ENCODE data around the gene MBP.

MBP gene

DNA sequence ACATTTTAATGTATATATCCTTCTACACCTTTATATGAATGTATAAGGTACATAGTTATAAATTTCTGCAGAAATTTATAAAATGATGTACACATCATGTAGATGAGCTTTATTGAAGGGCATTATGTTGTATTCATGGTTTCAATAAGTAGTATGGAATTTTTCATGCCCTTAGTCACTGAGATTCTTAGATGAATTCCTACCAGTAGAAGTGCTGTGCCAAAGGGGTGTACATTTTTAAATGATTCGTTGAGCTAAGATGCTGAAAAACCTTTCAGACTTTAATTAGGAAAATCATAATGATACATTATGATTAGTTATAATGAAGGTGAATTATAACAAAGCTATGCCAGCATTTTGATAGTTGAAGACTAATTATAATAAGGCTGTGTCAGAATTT lies 195.0 kb downstream of the MBP start:
- DNase-seq, result no peak
- in situ Hi-C loops (cut with HindIII; ENCODE audit: low pct_ligation_motif_present, low sequenced_read_pairs), result no loop called here
- H3K27me3 ChIP-seq (replicated peaks), result no peaks in the 10 kb centered on the region
- H3K27ac ChIP-seq, result no peak overlapping the region
- no peak overlapping the region for H3K4me3 ChIP-seq (ENCODE audit: low read depth, low read length)
- TF ChIP-seq, protein P1, sequence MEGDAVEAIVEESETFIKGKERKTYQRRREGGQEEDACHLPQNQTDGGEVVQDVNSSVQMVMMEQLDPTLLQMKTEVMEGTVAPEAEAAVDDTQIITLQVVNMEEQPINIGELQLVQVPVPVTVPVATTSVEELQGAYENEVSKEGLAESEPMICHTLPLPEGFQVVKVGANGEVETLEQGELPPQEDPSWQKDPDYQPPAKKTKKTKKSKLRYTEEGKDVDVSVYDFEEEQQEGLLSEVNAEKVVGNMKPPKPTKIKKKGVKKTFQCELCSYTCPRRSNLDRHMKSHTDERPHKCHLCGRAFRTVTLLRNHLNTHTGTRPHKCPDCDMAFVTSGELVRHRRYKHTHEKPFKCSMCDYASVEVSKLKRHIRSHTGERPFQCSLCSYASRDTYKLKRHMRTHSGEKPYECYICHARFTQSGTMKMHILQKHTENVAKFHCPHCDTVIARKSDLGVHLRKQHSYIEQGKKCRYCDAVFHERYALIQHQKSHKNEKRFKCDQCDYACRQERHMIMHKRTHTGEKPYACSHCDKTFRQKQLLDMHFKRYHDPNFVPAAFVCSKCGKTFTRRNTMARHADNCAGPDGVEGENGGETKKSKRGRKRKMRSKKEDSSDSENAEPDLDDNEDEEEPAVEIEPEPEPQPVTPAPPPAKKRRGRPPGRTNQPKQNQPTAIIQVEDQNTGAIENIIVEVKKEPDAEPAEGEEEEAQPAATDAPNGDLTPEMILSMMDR (IDR thresholded peaks at IDR 0.05; ENCODE audit: low read depth, low read length, missing control alignments), result no peak
- H3K36me3 ChIP-seq (replicated peaks), result peaks cover 19% of the 10 kb centered on the region

DNA sequence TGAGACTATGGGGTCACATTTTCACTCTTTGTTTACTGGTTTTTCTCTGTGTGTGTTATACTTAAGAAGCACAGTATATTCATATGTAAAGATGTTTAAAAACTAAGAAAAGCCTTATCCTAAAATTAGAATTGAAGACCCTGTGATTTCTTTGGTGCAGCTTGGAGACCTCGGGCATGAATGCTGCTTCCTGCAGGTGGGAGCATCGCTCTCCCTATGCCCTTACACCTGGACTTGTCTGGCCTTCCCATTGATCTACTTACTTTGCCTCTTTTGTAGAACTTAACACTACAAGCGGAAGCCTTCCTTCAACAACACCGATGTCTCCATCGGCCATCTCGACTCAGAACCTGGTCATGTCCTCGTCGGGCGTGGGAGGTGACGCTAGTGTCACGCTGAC lies 195.7 kb downstream of the MBP start:
- Histone ChIP-seq H3K4me3 (ENCODE audit: low read depth, low read length) (no peak overlapping the region), H3K36me3 (replicated peaks) (peaks cover 22% of the 10 kb centered on the region), H3K27me3 (replicated peaks) (no peaks in the 10 kb centered on the region), H3K27ac (no peak overlapping the region)
- TF ChIP-seq, protein P1 (IDR thresholded peaks at IDR 0.05; ENCODE audit: low read depth, low read length, missing control alignments), result no peak
- DNase-seq, result no peak
- in situ Hi-C loops (cut with HindIII; ENCODE audit: low pct_ligation_motif_present, low sequenced_read_pairs), result no loop called here

DNA sequence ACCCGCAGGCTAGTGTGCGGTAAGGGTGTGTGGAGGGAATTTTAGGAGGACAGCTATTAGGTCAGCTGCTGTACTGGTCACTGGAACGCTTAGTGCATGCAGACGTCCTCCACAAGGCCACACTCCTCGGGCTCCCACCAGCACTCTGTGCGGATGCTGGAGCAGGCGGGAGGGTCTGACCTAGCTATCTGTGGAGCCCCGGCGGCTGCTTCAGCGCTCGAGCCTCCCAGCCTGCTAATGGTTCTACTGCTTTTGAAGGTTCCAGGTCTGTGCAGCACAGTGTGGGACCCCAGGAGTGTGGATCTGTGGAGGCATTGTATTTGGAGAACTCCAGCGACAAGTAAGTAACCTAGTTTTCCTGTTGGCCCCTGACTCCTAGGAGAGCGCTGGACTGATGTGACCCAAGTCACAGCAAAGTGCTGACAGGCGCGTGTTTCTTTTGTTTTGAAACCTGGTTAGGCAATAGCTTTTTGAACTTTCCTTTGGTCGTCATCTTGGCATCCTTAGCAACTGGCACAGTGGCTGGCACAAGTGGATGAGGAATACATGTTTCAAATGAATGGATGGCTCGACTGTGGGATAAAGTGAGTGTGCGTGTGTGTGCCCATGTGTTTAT lies 196.8 kb downstream of the MBP start:
- Histone ChIP-seq H3K36me3 (replicated peaks) (peaks cover 22% of the 10 kb centered on the region), H3K27ac (no peak overlapping the region), H3K27me3 (replicated peaks) (no peaks in the 10 kb centered on the region), H3K4me3 (ENCODE audit: low read depth, low read length) (no peak overlapping the region)
- in situ Hi-C loops (cut with HindIII; ENCODE audit: low pct_ligation_motif_present, low sequenced_read_pairs), result no loop called here
- TF ChIP-seq, protein P1 (IDR thresholded peaks at IDR 0.05; ENCODE audit: low read depth, low read length, missing control alignments), result no peak
- DNase-seq, result no peak

DNA sequence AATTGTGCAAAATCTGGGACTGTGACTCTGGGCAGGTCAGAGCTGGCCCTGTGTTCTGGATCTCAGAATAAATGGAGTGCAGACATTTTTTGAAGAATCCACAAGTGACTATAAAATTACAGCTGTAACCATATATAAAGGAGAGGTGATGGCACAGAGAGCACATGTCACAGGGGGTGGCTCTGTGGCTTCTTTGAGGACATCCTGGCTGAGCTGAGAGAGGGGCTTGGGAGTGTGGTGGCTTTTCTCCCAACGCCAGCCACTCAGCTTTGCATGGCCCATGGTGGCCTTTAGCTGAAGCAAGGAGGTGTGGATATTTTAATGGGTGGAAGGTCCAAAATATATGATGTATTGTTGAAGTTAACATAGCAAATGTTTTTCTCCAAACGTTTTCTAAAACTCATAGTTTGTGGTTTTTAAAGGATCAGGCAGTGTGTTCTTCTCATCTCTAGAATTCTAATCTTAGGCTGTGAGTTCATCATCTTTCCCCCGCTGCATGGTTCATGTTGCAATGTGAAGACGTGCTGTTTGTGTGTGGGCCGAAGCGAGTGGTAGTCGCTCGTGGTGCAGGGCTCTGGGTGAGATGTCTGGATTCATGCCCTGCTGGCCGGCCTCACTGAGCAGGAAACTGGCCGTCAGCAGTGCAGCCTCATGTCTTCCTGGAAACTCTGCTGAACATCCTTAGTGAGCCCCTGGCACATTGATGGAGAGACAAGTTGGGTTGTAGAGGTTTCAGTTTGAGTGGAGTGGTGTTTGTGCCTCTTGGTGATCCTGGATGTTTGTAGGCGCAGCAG lies 200.4 kb downstream of the MBP start:
- no peak for DNase-seq
- in situ Hi-C loops (cut with HindIII; ENCODE audit: low pct_ligation_motif_present, low sequenced_read_pairs), result no loop called here
- Histone ChIP-seq H3K4me3 (ENCODE audit: low read depth, low read length) (no peak overlapping the region), H3K27me3 (replicated peaks) (no peaks in the 10 kb centered on the region), H3K27ac (no peak overlapping the region), H3K36me3 (replicated peaks) (peaks cover 9% of the 10 kb centered on the region)
- TF ChIP-seq, protein P1 (IDR thresholded peaks at IDR 0.05; ENCODE audit: low read depth, low read length, missing control alignments), result no peak

DNA sequence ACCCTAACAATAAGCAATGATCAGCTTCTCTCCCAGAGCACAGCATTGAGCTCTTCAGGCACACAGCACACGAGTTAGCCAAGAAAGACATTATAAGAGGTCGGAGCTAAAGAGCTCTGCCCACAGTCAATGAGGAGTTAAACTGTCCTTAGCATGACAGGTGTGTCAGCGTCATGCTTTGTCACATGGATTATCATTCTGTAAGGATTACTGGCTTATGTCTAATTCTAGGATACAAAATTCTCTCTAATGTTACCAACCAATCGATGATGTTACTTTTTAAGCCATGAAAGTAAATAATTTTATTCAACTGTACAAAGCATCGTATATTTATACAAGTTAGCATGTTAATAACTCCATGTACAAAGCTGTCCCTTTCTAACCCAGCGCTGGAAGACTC lies 201.4 kb downstream of the MBP start:
- in situ Hi-C loops (cut with HindIII; ENCODE audit: low pct_ligation_motif_present, low sequenced_read_pairs), result no loop called here
- no peak for DNase-seq
- H3K27ac ChIP-seq, result no peak overlapping the region
- H3K36me3 ChIP-seq (replicated peaks), result peaks cover 8% of the 10 kb centered on the region
- H3K4me3 ChIP-seq (ENCODE audit: low read depth, low read length), result no peak overlapping the region
- H3K27me3 ChIP-seq (replicated peaks), result no peaks in the 10 kb centered on the region
- TF ChIP-seq, protein P1 (IDR thresholded peaks at IDR 0.05; ENCODE audit: low read depth, low read length, missing control alignments), result no peak

Measured in brain microvascular endothelial cell (primary cell).